Cardiac muscle cell (in vitro differentiated cells and primary cell): ENCODE results near the gene NEDD4L. TPM values are rescaled to one million over a fixed set of nuclear protein-coding genes. Genes with fewer than 3 reads are reported as not detected.

Experiments
- DNase-seq, 2 donors: peaks; one replicate each; pipeline versions ENCODE4 v3.0.0 to v3.0.0-alpha.2; 2010 to 2017; ENCODE audit warnings: low read depth in 1 of 2, low spot score in 1 of 2
- H3K27ac ChIP-seq: fragments of 200-600 bp; sonication (generic); 2 replicates; pipeline ENCODE4 v1.5.1; 2016
- H3K27me3 ChIP-seq: fragments of 200-600 bp; sonication (generic); 2 replicates; pipeline ENCODE4 v1.6.0; 2016; ENCODE audit warnings: control low read depth
- H3K36me3 ChIP-seq: fragments of 200-600 bp; sonication (generic); 2 replicates; pipeline ENCODE4 v1.5.1; 2016; ENCODE audit warnings: control low read depth
- H3K4me1 ChIP-seq: fragments of 200-600 bp; sonication (generic); 2 replicates; pipeline ENCODE4 v1.8.1; 2017; ENCODE audit warnings: low read depth, mild to moderate bottlenecking, mixed run types
- H3K4me3 ChIP-seq: fragments of 200-600 bp; sonication (generic); 2 replicates; pipeline ENCODE4 v1.5.1; 2016; ENCODE audit warnings: mild to moderate bottlenecking
- H3K9me3 ChIP-seq: fragments of 200-600 bp; sonication (generic); 2 replicates; pipeline ENCODE4 v1.5.1; 2017; ENCODE audit warnings: low read depth, mild to moderate bottlenecking, control low read depth
- polyA plus RNA-seq: library from polyadenylated mRNA; unstranded; fragments of >200 nt; fragmentation: Nextera tagmentation; extraction: Ambion mirVana; gene quantifications from 2 replicates; pipeline ENCODE4 v1.2.1, GENCODE V29; 2016
- total RNA-seq: library from RNA; depleted of rRNA; stranded (reverse); fragments of >200 nt; gene quantifications from 2 replicates; pipeline ENCODE4 v1.2.3, GENCODE V29; 2016
- TF ChIP-seq, protein P1 (sequence below): IDR thresholded peaks from 2 replicates; pipeline ENCODE4 v1.5.1; 2012; ENCODE audit warnings: low read depth, mild to moderate bottlenecking, low read length

The NEDD4L gene
- total and polyA plus RNA-seq, 2 experiments from 2014 or later, result 30.8 to 40.5 TPM

DNA sequence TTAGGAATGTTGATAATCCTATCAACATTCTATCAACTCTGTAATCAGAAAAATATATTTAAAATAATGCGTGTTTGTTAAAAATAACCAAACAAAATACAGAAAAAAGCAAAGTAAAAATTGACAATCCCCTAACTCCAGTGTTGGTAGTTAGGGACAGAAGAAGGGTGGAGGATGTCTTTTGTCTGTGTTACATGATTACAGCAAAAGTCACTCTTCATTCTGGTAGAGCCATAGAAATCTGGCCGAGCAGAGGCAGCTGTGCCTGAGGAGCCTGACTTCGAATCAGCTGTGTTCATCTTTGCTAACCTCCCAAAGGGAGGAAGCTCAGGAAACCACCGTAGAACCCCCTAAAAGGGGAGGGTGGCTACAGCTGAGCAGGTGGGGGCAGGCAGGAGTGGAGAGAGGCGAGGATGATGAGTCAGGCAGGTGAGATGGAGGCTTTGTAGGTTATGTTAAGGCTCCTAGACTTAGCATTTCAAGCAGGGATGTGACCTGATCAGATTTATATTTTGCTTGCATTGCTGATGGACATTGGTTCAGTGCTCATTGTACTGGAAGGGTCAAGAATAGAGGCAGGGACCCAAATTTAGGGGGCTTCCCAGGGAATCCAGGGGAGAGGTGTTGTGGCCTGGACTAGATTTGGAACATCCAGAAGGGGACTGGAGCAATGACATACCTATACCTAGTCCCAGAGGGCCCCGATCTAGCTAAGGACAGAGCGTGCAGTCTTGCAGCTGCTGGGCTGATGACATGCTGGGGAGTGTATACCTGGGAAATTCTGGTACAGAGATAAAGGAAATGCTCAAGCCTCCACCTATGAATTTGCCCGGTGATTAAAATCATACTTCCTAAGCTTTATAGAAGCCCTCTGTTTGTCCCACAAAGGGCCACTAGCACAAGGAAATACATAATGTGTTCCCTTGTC is 95.7 kb downstream of the NEDD4L start:
- DNase-seq, result no peak
- Histone ChIP-seq H3K4me1 (no peaks in the 10 kb centered on the region), H3K27me3 (no peaks in the 10 kb centered on the region), H3K9me3 (no peaks in the 10 kb centered on the region), H3K27ac (no peak overlapping the region), H3K4me3 (no peak overlapping the region), H3K36me3 (no peaks in the 10 kb centered on the region)
- TF ChIP-seq, protein P1, sequence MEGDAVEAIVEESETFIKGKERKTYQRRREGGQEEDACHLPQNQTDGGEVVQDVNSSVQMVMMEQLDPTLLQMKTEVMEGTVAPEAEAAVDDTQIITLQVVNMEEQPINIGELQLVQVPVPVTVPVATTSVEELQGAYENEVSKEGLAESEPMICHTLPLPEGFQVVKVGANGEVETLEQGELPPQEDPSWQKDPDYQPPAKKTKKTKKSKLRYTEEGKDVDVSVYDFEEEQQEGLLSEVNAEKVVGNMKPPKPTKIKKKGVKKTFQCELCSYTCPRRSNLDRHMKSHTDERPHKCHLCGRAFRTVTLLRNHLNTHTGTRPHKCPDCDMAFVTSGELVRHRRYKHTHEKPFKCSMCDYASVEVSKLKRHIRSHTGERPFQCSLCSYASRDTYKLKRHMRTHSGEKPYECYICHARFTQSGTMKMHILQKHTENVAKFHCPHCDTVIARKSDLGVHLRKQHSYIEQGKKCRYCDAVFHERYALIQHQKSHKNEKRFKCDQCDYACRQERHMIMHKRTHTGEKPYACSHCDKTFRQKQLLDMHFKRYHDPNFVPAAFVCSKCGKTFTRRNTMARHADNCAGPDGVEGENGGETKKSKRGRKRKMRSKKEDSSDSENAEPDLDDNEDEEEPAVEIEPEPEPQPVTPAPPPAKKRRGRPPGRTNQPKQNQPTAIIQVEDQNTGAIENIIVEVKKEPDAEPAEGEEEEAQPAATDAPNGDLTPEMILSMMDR, result no peak

DNA sequence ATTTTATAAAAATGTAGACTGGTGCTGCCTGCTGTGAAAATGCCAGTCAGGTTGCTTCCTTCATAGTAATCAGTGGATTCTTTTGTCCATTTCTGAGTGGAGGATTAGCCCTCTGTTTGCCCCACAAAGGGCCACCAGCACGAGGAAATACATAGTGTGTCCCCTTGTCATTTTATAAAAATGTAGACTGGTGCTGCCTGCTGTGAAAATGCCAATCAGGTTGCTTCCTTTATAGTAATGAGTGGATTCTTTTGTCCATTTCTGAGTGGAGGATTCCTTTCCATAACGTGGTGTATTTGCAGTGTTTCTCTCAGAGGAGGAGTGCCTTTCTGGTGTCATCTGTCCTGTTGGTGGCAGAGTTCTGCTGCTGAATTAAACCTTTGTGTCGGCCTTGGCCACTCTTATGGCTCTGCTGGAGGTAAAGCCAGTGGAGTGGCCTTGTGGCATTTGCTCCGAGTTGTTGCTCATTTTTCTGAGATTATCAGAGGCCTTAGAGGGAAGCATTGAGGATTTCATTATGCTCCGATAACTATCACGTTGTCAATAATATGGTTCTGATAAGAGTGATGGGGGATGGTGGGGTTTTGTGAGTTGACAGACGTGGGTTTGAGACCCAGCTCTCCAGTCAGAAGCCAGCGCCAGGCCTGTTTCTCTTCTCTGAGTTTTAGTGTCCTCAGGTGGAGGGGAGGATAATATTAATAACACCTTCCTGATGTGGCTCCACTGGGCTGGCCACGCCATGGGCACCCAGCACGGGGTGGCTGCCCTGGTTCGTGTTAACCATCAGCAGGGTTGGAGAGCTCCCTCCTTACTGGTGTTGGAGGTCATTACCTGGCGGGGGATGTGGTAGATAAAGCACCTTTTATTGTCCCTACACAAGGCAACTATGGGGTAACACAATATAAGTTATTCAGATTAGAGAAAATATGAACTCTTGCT is 96.6 kb downstream of the NEDD4L start:
- no peak overlapping the region for H3K4me3 ChIP-seq
- peak in 1 of 2 donors; percentile 21 for DNase-seq
- no peaks in the 10 kb centered on the region for H3K27me3 ChIP-seq
- no peak overlapping the region for H3K27ac ChIP-seq
- TF ChIP-seq, protein P1, result no peak
- H3K9me3 ChIP-seq, result no peaks in the 10 kb centered on the region
- H3K4me1 ChIP-seq, result no peaks in the 10 kb centered on the region
- H3K36me3 ChIP-seq, result no peaks in the 10 kb centered on the region

DNA sequence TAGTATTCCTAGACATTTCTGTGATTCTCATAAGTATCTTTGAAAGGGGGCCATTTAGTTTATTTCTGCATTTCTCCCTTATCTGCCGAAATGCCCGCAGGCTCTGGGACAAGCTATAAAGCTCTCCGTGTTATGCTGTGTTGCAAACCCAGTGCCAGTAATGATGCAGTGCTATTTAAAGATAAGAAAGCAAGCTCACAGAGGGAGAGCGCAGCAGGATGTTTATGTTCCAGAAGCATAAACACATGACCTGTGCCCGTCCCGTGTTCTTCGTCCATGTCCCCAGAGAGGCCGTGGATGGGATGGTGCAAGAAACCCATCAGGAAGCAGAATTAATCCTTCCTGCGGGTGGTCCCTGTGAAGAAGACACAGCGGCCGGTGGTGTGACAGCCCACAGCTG is 99.4 kb downstream of the NEDD4L start:
- no peak overlapping the region for H3K27ac ChIP-seq
- H3K36me3 ChIP-seq, result no peaks in the 10 kb centered on the region
- H3K9me3 ChIP-seq, result no peaks in the 10 kb centered on the region
- H3K27me3 ChIP-seq, result no peaks in the 10 kb centered on the region
- no peaks in the 10 kb centered on the region for H3K4me1 ChIP-seq
- TF ChIP-seq, protein P1, result no peak
- H3K4me3 ChIP-seq, result no peak overlapping the region
- DNase-seq, result peak in 1 of 2 donors; percentile 81

DNA sequence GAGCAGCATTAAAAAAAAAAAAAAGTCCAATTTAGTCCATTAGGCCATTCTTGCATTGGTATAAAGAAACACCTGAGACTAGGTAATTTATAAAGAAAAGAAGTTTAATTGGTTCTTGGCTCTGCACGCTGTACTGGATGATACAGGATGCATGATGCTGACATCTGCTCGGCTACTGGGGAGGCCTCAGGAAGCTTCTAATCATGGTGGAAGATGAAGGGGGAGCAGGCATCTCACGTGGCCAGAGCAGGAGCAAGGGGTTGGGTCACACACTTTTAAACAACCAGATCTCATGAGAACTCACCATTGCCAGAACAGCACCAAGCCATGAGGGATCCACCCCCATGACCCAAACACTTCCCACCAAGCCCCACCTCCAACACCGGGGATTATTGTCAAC is 100.1 kb downstream of the NEDD4L start:
- H3K27me3 ChIP-seq, result no peaks in the 10 kb centered on the region
- no peak for DNase-seq
- H3K4me3 ChIP-seq, result no peak overlapping the region
- peaks cover 3% of the 10 kb centered on the region for H3K4me1 ChIP-seq
- H3K9me3 ChIP-seq, result no peaks in the 10 kb centered on the region
- no peaks in the 10 kb centered on the region for H3K36me3 ChIP-seq
- TF ChIP-seq, protein P1, result no peak
- no peak overlapping the region for H3K27ac ChIP-seq

DNA sequence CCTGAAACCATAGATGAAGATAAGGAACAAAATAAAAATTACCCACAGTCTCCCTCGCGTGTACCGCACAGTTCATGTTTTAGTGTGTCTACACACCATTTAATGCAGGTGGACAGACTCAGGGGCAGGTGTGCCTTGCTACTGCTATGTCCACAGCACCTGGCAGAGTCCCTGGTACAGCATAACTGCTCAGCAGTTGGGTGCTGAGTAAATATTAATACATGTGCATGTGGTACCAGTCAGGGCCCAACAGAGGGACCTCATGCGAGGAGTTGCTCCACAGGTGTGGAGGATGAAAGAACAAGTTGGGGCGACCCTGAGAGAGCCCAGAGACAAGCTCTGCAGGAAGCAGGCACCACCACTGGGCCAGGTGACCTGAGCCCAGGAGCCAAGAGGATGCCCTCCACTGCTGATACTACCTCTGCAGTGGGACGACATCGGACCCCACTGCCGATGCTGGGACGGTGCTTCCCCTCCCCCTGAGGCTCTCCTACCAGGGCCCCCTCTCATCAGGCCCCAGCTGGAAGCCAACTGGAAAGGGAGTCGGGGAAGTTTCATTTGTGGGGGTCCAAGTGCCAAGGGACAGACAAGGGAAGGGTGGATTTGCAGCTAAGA is 100.8 kb downstream of the NEDD4L start:
- no peaks in the 10 kb centered on the region for H3K36me3 ChIP-seq
- TF ChIP-seq, protein P1, result no peak

More for the DNA sequence above, 100.8 kb downstream of the NEDD4L start:
- Histone ChIP-seq H3K9me3 (no peaks in the 10 kb centered on the region), H3K27ac (no peak overlapping the region), H3K4me3 (no peak overlapping the region), H3K27me3 (no peaks in the 10 kb centered on the region), H3K4me1 (peaks cover 7% of the 10 kb centered on the region)
- DNase-seq, result no peak
